Mesothelial cell of epicardium (in vitro differentiated cells): Measurements from ENCODE around the gene ADARB2. TPM values are rescaled to one million over a fixed set of nuclear protein-coding genes. Genes with fewer than 3 reads are reported as not detected.

Experiments used
- DNase-seq, 2 experiments: peaks; one replicate each; pipeline ENCODE4 v3.0.0; 2021; ENCODE audit warnings: low spot score in 2 of 2; ENCODE audit not compliant: unreplicated experiment in 2 of 2
- H3K27ac Mint-ChIP-seq: 2 replicates; pipeline ENCODE4 v1.8.0; 2021; ENCODE audit warnings: mixed read lengths
- H3K27me3 Mint-ChIP-seq: 2 replicates; pipeline ENCODE4 v1.8.0; 2021; ENCODE audit warnings: low read depth, mixed read lengths
- H3K36me3 Mint-ChIP-seq: 2 replicates; pipeline ENCODE4 v1.8.0; 2021; ENCODE audit warnings: mixed read lengths
- H3K4me1 Mint-ChIP-seq: 2 replicates; pipeline ENCODE4 v1.8.0; 2021; ENCODE audit warnings: mixed read lengths
- H3K4me3 Mint-ChIP-seq: 2 replicates; pipeline ENCODE4 v1.8.0; 2021; ENCODE audit warnings: mild to moderate bottlenecking, moderate library complexity, mixed read lengths
- H3K9me3 Mint-ChIP-seq: 2 replicates; pipeline ENCODE4 v1.8.0; 2021; ENCODE audit warnings: mixed read lengths
- CTCF ChIP-seq: fragments of 200-600 bp; sonication (generic); IDR thresholded peaks from one replicate; pipeline ENCODE4 v1.5.0; 2021; ENCODE audit warnings: antibody characterized with exemption; ENCODE audit not compliant: unreplicated experiment
- total RNA-seq: library from RNA; stranded (reverse); gene quantifications from 3 replicates; pipeline ENCODE4 v1.2.1, GENCODE V29; 2021

Gene ADARB2
- total RNA-seq, 1 donor from 2014 or later, result 0.38 TPM

GRCh38 chr10:1549591-1550290 is 187.6 kb downstream of the ADARB2 start:
- Mint-ChIP-seq H3K27ac (no peak overlapping the region), H3K36me3 (no peaks in the 10 kb centered on the region), H3K9me3 (no peaks in the 10 kb centered on the region), H3K4me1 (no peaks in the 10 kb centered on the region), H3K27me3 (peaks cover 32% of the 10 kb centered on the region), H3K4me3 (no peak overlapping the region)
- no peak for TF ChIP-seq CTCF
- DNase-seq, result no peak

DNA sequence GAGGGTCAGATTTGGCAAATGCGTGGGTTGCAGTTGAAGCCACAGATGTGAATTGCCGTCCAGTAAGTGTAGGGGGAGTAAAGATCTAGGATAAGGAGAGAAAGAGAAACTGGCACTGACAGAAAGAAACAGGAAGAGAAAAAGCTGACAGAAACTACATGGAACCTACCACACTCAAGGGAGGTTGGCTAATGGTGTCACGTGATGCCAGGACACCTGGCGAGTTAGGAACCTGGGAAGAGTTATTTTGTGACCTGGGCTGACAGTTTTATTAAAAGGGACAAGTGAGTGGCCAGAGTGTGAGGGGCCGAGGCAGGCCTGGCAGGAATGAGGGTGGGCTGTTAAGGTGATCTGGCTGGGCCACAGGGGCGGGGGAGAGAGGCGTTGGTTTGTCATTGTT is 188.7 kb downstream of the ADARB2 start:
- no peak for DNase-seq
- Mint-ChIP-seq H3K27me3 (peaks cover 32% of the 10 kb centered on the region), H3K36me3 (no peaks in the 10 kb centered on the region), H3K27ac (no peak overlapping the region), H3K4me1 (no peaks in the 10 kb centered on the region), H3K4me3 (no peak overlapping the region), H3K9me3 (no peaks in the 10 kb centered on the region)
- TF ChIP-seq CTCF, result no peak

DNA sequence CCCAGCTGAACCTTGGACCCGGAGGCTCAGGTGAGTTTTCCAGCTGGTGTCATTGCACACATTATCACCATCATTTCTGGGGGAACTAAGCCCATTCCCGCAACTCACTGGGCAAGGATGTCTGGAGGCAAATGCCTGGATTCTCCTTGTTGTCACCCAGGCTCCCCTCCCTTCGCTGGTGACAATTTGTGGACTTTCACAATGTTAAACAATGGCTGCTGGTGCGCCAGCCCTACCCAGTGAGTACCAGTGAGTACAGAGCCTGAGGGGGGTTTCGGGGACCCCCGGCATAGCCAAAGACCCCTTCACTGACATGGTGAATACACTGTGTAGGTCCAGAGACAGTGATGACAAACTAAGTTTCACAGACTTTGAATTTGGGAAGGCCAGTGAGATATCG is 189.2 kb downstream of the ADARB2 start:
- H3K27me3 Mint-ChIP-seq, result peaks cover 30% of the 10 kb centered on the region
- TF ChIP-seq CTCF, result no peak
- H3K27ac Mint-ChIP-seq, result no peak overlapping the region
- no peaks in the 10 kb centered on the region for H3K9me3 Mint-ChIP-seq
- H3K36me3 Mint-ChIP-seq, result no peaks in the 10 kb centered on the region
- H3K4me3 Mint-ChIP-seq, result no peak overlapping the region
- no peaks in the 10 kb centered on the region for H3K4me1 Mint-ChIP-seq
- DNase-seq, result no peak

DNA sequence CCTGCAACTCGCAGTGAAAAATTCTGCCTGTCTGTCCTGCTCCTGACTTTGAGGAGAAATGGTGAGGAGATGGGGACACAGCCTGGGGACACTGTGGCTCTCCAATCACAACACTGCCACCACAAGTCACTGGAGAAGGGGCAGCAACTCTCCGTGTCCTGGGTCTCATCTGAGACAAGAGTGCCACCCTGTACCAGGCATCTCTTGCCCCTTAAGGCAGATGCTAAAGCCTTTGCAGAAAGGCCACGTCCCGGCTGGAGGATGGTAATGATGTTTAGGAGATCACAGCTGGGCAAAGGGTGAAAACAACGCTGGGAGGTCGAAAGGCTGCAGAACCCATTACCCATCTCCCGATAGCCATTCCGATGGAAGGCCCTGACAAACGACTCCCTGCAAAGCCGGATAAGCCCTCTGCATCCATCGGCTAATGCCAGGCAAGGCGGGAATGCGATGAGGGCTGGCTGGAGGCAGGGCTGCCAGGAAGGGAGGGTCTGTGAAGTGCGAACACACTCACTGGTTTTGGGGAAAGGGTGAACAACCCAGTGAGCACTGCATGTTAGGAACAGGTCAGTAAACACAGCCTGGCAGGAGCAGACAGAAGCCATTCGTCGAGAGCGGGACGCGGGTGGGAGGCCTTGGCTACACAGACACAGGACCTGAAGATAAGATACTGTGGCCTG is 190.8 kb downstream of the ADARB2 start:
- no peak for DNase-seq
- no peak for TF ChIP-seq CTCF
- Mint-ChIP-seq H3K27ac (no peak overlapping the region), H3K9me3 (no peaks in the 10 kb centered on the region), H3K27me3 (peaks cover 30% of the 10 kb centered on the region), H3K4me1 (no peaks in the 10 kb centered on the region), H3K36me3 (no peaks in the 10 kb centered on the region), H3K4me3 (no peak overlapping the region)

GRCh38 chr10:1545524-1545923 is 191.8 kb downstream of the ADARB2 start:
- no peak for TF ChIP-seq CTCF
- Mint-ChIP-seq H3K9me3 (no peaks in the 10 kb centered on the region), H3K36me3 (no peaks in the 10 kb centered on the region), H3K4me3 (no peak overlapping the region), H3K27ac (no peak overlapping the region), H3K27me3 (peaks cover 30% of the 10 kb centered on the region), H3K4me1 (no peaks in the 10 kb centered on the region)
- DNase-seq, result no peak
